Ovary (tissue), 9 donors: ENCODE data around the gene ALK. TPM values are rescaled to one million over a fixed set of nuclear protein-coding genes. Genes with fewer than 3 reads are reported as not detected.

Experiments used
- DNase-seq, 5 donors: peaks; one replicate each; pipeline ENCODE4 v3.0.0-alpha.2; 2019 to 2020
- H3K27ac ChIP-seq, 2 donors: fragments of 200-600 bp; one replicate each; pipeline versions ENCODE4 v1.5.1 to v1.8.0; 2019 to 2022
- H3K27me3 ChIP-seq: fragments of 200-600 bp; one replicate; pipeline ENCODE4 v1.8.0; 2022
- H3K36me3 ChIP-seq: fragments of 200-600 bp; sonication (generic); one replicate; pipeline ENCODE4 v1.5.1; 2019
- H3K4me1 ChIP-seq: one replicate; pipeline ENCODE4 v1.8.1; 2013; ENCODE audit warnings: mild to moderate bottlenecking, moderate library complexity; ENCODE audit not compliant: insufficient read depth
- H3K4me3 ChIP-seq: fragments of 200-600 bp; sonication (generic); one replicate; pipeline ENCODE4 v1.5.1; 2017
- H3K9me3 ChIP-seq, 2 donors: fragments of 200-600 bp in 1 of 2; sonication (generic) in 1 of 2; one replicate each; pipeline versions ENCODE4 v1.5.1 to v1.8.1; 2013 to 2019; ENCODE audit warnings: mild to moderate bottlenecking in 1 of 2, moderate library complexity in 1 of 2
- EP300 ChIP-seq: sonication (generic); formaldehyde crosslinking; IDR thresholded peaks from one replicate; pipeline ENCODE4 v1.6.1; 2017; ENCODE audit warnings: antibody characterized with exemption
- POLR2A ChIP-seq: fragments of 450-650 bp; IDR thresholded peaks from one replicate; pipeline ENCODE4 v1.6.1; 2017; ENCODE audit warnings: antibody characterized with exemption, mild to moderate bottlenecking, moderate library complexity
- WGBS, 3 donors: extraction: QIAGEN DNeasy Blood & Tissue Kit in 1 of 3; methylation state at CpG; one replicate each; pipeline versions ENCODE4 v1.1.5 to v1.1.7; 2013 to 2017; 5-methylcytosine and 5-hydroxymethylcytosine counted together
- intact Hi-C, 4 donors: fragments of 100-400 bp; cut with DNase I; formaldehyde crosslinking; loops; one replicate each; pipeline versions ENCODE4 v1.11.0 to v1.15.1; 2022 to 2023
- polyA plus RNA-seq, 2 donors: library from polyadenylated mRNA; stranded (reverse); fragments of 200-250 nt in 1 of 2; fragments of 350-450 nt in 1 of 2; fragmentation: Illumina TruSeq in 1 of 2; extraction: RNeasy Lipid Tissue Mini Kit (QIAGEN cat#74804) in 1 of 2; gene quantifications; one replicate each; pipeline ENCODE4 v1.2.3, GENCODE V29; 2013 to 2014
- total RNA-seq, 7 donors: library from RNA; depleted of rRNA in 2 of 7; stranded (reverse); fragments of >200 nt in 2 of 7; fragmentation: NEBNext Ultra II Directional in 3 of 7; extraction: Animal tissue kit (Norgen Biotek cat#: 25700) in 3 of 7; gene quantifications; one replicate each; pipeline versions ENCODE4 v1.1.0 to v1.2.4, GENCODE V29; 2016 to 2023
- TF ChIP-seq, protein P1 (sequence below), 3 donors: fragments of 450-650 bp in 2 of 3; fragments of 200-600 bp in 1 of 3; IDR thresholded peaks; one replicate each; pipeline versions ENCODE4 v1.5.1 to v1.8.0; 2016 to 2022; ENCODE audit warnings: antibody characterized with exemption in 3 of 3, mild to moderate bottlenecking in 1 of 3
- donor health status: DM: no; HTN: no; CAD: no; lungs with moderate emphysema.
- donor health status: DM: no; HTN: no; CAD: no.
- donor health status: Bipolar disorder and iron deficiency.
- donor health status: DM: yes; HTN: yes; CAD: no.
- donor health status: DM: no; HTN: no; CAD: no.
- donor health status: DM: yes; HTN: yes; CAD: no.

Gene ALK
- total and polyA plus RNA-seq, 9 donors: 0.05 to 1.7 (median 0.23) TPM; not detected in 1

DNA sequence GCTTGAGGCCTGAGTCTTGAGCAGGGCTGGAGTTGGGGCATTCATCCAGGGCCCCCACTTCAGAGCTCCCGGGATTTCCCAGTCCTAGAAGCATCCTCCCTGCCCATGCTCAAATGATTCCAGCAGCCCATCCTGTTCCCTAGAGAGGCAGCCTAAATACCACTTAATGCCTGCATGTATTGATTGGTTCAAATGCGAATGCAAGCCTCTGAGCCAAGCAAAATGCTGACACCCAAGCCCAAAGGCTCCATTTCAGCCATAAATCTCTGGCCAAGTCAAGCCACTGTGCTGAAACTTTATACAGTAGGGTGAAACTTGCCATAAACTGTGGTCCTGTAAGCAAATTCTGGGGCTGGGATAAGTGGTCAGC, 526.4 kb downstream of the ALK start:
- Histone ChIP-seq H3K27ac (no peak overlapping the region), H3K9me3 (no peaks in the 10 kb centered on the region), H3K27me3 (no peaks in the 10 kb centered on the region), H3K4me3 (no peak overlapping the region), H3K4me1 (no peaks in the 10 kb centered on the region), H3K36me3 (no peaks in the 10 kb centered on the region)
- intact Hi-C loops: no loop called here
- TF ChIP-seq, protein P1, sequence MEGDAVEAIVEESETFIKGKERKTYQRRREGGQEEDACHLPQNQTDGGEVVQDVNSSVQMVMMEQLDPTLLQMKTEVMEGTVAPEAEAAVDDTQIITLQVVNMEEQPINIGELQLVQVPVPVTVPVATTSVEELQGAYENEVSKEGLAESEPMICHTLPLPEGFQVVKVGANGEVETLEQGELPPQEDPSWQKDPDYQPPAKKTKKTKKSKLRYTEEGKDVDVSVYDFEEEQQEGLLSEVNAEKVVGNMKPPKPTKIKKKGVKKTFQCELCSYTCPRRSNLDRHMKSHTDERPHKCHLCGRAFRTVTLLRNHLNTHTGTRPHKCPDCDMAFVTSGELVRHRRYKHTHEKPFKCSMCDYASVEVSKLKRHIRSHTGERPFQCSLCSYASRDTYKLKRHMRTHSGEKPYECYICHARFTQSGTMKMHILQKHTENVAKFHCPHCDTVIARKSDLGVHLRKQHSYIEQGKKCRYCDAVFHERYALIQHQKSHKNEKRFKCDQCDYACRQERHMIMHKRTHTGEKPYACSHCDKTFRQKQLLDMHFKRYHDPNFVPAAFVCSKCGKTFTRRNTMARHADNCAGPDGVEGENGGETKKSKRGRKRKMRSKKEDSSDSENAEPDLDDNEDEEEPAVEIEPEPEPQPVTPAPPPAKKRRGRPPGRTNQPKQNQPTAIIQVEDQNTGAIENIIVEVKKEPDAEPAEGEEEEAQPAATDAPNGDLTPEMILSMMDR (IDR thresholded peaks at IDR 0.05): no peak
- TF ChIP-seq EP300 (no peak), POLR2A (no peak)
- no peak for DNase-seq
- 58 to 77% (median 60%) methylated on average over 2 of the region's 2 CpGs for WGBS, 3 donors

DNA sequence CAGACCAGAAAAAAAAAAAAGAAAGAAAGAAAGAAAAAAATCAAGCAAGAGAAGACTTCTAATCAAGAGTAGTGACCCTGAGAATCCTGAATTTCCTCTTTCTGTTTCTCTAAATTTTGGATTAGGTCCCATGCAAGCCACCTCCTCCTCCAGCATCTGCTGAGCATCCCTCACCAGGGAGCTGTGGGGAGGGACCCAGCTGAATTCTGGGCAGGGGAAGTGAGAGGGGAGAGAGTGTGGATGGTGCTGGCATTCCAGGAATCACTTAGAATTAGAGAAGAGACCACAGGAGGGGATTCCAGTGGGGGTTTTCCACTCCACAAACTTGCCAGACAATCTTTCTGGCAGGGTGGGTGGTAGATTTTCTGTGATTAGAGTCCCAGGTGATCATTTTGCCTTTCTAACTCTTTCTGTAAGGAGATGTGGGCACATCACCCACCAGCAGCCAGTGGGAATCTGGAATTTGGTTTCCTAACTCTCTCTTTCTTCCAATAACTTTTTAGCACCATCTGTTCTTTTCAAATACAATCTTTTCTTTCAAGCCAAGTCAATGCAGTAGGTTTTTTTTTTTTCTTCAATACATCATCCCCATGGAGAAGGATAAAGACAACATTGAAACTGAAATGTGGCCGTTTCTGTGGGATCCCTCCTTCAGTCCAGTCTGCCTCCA, 526.9 kb downstream of the ALK start:
- no peaks in the 10 kb centered on the region for H3K36me3 ChIP-seq
- no peak for DNase-seq
- TF ChIP-seq, protein P1 (IDR thresholded peaks at IDR 0.05): no peak
- TF ChIP-seq EP300 (no peak), POLR2A (no peak)
- no peaks in the 10 kb centered on the region for H3K27me3 ChIP-seq
- no peak overlapping the region for H3K27ac ChIP-seq
- WGBS, 3 donors: 18 to 24% (median 24%) methylated on average over 1 of the region's 1 CpG
- H3K9me3 ChIP-seq: no peaks in the 10 kb centered on the region
- intact Hi-C loops: no loop called here
- H3K4me3 ChIP-seq: no peak overlapping the region
- H3K4me1 ChIP-seq: no peaks in the 10 kb centered on the region

DNA sequence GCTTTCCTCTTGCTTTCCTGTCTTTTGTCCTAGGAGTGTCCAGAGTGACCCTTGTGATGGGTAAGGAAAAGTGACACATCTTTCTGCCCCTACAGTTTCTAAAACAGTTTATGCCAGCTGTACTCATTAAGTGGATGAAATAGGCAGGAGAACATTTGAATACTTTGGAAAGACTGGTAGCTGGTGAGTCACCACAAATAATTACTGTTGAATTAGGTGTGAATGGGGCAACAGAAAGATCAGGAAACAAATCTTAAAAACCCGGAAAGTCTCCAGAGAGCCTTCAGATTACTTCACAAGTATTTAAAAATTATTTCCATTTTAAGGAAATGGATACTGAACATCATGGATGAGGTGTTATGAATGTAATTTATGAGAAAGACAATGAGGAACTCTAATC, 527.7 kb downstream of the ALK start:
- intact Hi-C loops: no loop called here
- WGBS, 3 donors: 56 to 73% (median 57%) methylated on average over 1 of the region's 1 CpG
- Histone ChIP-seq H3K9me3 (no peaks in the 10 kb centered on the region), H3K4me1 (no peaks in the 10 kb centered on the region), H3K27ac (no peak overlapping the region), H3K27me3 (no peaks in the 10 kb centered on the region), H3K4me3 (no peak overlapping the region), H3K36me3 (no peaks in the 10 kb centered on the region)
- no peak for DNase-seq
- no peak for TF ChIP-seq POLR2A
- TF ChIP-seq, protein P1 (IDR thresholded peaks at IDR 0.05): no peak
- no peak for TF ChIP-seq EP300

DNA sequence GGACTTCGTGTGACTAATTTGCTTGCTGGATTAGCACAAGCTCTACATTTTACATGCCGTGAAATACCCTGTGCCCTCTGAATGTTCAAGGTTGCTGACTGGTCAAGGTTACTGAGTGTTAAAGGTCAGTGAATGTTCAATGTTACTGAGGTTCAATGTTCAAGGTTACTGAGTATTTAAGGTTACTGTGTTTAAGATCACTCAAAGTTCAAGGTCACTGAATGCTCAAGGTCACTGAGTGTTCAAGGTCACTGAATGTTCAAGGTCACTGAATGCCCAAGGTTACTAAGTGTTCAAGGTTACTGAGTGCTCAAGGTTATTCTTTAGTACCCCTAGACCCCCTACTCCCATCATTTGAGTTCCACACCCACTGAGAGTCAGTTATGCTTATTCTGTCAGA, 528.6 kb downstream of the ALK start:
- Histone ChIP-seq H3K9me3 (no peaks in the 10 kb centered on the region), H3K27ac (no peak overlapping the region), H3K4me3 (no peak overlapping the region), H3K36me3 (no peaks in the 10 kb centered on the region), H3K27me3 (no peaks in the 10 kb centered on the region), H3K4me1 (no peaks in the 10 kb centered on the region)
- no peak for DNase-seq
- TF ChIP-seq EP300: no peak
- TF ChIP-seq, protein P1 (IDR thresholded peaks at IDR 0.05): no peak
- TF ChIP-seq POLR2A: no peak
- intact Hi-C loops: no loop called here
- 7 to 16% (median 12%) methylated on average over 2 of the region's 2 CpGs for WGBS, 3 donors
